HG02623 (cell line): Measurements from ENCODE around the gene PEPD.

Source experiments
- ATAC-seq: cut with Tn5 transposase; IDR thresholded peaks from one replicate; pipeline ENCODE4 v1.9.1; 2021; ENCODE audit warnings: moderate library complexity; ENCODE audit not compliant: unreplicated experiment

PEPD gene

DNA sequence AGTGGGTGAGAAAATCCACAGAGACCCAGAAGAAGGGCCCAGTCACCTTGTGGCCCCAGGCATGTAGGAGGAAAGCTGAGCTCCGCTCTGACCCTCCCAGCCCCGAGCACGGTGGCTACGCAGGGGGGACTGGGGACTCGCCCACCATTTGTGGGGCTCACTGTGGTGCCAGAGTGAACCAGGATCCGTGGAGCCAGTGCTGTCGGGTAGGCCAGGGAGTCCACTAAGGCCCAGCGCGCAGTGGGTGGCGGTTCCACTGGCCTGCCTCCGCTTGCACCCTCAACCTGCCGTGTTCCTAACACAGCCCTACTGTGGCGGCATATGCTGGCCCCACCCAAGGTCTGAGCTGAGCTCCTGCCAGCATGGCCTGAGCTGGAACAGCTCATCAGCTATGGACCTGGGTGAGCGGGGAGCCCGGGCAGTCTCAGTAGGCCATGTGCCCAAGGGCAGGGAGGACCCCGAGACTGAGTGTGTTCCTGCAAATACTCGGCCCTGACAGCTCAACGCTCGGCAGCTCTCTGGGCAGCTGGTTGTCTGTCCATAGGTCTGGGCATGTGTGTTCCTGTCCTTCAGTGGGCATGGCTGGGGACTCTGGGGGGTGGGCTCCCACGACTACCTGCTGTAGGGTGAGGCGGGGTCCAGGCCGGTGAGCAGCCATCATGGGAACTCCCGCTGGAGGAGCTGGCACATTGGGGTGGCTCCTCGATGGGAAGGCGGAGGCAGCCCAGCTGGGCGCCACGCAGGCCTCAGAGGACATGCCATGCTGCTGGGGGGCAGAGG lies 111.5 kb downstream of the PEPD start:
- ATAC-seq, result no peak

DNA sequence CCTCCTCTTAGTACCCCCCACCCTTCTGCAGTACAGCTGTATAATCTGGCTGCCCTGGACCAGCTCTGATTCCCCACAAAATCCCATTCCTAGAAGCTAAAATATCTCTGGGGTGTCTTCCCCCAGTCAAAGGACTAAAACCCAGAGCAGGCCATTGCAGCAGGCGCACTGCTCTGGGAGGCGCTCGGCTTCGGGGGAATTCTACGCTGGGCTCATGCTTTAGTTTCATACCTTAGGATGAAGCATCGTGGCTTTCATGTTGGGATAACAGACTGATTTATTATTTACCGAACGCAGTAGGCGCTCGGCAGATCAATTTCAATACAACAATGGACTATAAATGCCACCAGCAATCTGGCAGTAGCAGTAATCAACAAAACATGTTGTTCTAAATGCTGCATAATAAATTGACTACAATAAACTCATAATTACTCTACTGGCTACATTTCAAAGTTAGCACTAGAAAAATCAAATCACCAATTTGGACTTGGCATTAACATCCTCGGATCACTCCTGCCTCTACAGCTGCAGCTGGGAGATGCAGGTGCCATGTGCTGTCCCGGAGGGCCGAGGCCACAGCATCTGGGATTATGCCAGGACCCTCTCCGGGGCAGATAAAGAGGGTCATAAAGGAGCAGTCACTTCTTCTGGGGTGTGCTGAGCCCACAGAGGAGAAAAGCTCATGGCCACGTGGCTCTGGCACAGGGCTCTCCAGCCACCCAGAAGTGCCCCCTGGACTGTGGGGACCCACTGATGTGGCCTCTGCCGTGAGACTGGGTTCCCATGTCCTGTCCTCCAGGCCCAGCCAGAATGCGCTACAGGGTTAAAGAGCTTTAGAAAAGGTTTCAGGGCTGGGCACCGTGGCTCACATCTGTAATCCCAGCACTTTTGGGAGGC lies 112.8 kb downstream of the PEPD start:
- ATAC-seq, result no peak

- ATAC-seq, result no peak
Measured at GRCh38 chr19:33408116-33408515, 113.5 kb downstream of the PEPD start.

DNA sequence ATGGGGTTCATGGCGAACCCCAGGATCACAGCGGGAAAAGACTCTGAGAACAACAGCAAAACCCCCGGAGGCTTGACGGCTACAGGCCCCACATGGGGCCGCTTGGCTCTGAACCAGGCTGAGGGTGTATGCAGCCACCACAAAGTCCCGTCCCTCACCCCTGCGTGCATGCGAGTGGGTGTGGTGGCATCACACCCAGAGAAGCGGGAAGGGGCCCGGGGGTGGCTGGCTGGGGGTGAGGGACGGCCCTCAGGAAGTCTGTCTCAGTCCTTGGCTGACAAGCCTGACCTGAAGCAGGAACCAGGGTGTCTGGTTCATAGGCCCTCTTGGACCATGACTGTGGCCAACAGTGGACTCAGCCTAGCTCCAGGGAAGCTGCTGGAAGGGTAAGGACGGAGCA lies 113.9 kb downstream of the PEPD start:
- no peak for ATAC-seq

- no peak for ATAC-seq
Measured at GRCh38 chr19:33407140-33407551, 114.4 kb downstream of the PEPD start.

DNA sequence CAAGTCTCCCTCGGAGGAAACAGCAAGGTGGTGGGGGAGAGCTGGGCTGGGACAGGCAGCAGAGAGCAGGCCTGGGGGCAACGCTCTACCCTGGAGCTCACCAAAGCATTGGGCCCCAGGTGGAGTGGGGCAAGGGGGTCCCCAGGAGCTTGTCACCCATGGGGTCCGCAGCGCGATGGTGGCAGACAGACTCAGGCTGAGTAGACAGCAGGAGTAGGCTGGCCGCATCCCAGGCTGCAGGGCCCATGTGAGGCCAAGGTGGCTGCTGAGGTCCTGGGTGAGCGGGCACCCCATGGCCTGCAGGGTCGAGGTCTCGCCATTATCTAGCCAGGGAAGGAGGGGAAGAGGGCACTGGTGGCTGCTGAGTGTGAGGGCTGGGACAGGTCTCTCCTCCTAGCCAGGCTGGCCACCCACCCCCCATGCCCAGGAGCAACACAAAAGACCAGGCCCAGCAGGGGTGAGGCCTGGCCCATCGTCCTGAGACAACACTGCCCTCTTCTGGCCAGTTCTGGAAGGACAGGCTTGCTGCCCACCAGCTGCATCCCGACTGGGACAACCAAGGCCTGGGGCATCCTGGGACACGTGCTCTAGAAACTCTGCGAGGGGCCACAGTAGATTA lies 115.0 kb downstream of the PEPD start:
- ATAC-seq, result no peak

GRCh38 chr19:33405553-33406461 lies 115.8 kb downstream of the PEPD start:
- no peak for ATAC-seq

DNA sequence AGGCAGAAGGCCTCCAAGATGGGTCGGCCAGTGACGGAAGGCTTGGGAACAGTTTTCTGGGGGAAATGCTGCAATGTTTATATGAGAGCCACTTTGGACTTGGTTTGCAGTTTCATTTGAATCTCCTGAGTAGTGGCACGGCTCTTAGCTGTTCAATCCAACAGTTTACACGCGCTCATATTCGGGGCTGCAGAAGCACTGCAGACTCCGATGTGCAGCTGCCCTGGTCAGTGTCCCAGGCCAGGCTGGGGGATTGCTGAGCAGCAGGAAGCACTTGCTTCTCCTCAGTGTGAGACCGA lies 116.4 kb downstream of the PEPD start:
- no peak for ATAC-seq

GRCh38 chr19:33404506-33405253 lies 116.9 kb downstream of the PEPD start:
- ATAC-seq, result no peak

- ATAC-seq, result no peak
Measured at GRCh38 chr19:33403973-33404304, 117.7 kb downstream of the PEPD start.

DNA sequence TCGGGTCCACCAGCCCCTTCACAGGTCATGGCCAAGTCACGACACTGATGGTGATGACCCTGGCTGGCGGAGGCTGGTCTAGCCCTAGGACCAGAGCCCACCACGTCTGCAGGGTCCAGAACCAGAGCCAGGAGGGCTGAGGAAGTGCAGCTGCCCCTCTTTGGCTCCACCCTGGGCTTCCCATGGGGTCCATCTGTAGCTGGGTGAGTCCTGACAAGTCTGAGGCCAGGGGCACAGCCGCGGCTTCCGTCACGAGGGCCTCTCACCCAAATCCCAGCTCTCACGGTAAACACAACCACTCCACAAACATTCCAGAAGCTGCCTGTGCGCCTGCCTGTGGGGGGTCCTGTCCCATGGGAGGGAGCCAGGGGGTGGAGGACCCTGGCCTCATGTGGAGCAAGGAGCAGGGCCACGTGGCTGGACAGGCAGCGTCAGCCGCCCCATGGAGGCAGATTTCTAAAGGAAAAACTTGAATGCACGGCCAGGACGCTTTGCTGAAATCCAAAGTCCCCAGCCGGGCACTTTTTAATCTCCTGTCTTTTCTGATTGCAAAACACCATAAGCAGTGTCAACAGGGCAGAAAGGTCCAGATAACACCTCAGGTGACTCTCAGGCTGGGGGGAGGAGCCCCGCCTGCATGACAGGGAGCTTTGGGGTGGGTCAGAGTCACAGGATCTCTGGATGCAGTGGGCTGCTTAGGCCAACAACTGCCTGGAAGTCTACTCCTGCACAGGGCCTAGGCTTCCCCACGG lies 118.2 kb downstream of the PEPD start:
- no peak for ATAC-seq

GRCh38 chr19:33402421-33403220 lies 119.0 kb downstream of the PEPD start:
- ATAC-seq, result no peak

DNA sequence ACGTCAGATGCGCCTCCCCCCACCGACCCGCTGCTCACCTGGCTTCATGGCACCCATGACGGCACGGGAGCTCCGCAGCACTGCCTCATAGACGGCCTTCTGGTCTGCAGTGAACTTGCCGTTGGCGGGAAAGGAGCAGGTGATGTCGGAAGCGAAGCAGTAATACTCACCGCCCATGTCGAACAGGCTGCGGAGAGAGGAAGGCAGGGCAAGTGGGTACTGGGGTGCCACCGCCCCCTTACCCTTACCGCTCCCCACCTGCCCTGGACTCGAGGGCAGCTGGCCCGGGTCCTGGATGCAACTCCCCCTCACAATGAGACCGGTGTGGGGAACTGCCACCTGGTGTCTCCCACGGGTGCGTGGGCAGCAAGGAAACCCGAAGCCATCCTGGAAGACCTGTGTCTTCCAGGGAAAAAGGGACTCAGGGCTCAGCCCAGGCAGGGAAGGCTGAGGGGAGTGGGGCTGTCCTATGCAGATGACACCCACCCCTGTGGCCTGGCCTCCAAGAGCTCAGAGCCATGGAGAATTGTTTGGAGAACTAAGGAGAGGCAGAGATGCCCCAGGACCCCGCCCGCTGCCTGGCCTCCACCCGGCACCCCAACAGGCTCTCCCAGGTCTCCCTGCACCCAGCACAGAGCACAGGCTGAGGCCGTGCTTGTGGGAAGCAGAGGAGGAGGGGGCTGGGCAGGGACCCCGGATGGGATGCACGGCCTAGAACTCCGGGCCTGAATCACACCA lies 119.7 kb downstream of the PEPD start:
- ATAC-seq, result no peak

DNA sequence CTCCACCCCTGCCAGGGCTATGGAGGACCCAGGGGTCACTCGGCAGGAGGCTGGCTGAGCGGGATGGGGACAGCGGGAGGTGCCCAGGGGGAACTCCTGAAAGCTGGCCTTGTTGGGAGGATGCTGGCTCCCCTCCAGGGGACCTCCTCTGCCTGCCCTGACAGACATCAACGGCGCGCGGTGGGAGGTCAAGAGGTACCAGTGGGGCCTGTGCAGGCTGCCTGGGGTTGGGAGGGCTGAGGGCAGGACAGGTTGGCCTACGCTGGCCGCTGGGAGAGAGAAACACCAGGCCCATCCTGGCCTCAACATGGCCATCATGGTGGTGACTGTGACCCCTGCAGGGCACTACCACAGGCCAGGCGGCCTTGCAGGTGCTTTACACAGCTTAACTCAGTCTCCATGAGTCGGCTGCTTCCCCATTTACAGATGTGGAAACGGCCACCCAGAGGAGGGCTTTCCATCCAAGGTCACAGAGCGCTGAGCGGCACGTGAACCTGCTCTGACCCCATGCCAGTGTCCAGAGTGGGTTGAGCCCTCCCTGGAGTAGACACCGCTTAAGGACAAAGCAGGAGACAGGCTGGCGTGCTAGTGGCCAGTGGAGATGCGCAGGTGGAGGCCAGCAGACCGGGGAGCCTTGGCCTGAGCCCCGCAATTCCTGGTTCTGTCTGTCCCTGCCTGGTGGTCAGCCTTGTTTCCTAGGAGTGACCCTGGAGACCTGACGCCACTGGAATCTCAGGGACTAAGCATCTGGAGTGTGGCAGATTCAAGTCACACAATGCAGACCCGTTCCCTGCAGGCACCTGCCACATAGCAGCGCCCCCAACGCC lies 120.5 kb downstream of the PEPD start:
- no peak for ATAC-seq

DNA sequence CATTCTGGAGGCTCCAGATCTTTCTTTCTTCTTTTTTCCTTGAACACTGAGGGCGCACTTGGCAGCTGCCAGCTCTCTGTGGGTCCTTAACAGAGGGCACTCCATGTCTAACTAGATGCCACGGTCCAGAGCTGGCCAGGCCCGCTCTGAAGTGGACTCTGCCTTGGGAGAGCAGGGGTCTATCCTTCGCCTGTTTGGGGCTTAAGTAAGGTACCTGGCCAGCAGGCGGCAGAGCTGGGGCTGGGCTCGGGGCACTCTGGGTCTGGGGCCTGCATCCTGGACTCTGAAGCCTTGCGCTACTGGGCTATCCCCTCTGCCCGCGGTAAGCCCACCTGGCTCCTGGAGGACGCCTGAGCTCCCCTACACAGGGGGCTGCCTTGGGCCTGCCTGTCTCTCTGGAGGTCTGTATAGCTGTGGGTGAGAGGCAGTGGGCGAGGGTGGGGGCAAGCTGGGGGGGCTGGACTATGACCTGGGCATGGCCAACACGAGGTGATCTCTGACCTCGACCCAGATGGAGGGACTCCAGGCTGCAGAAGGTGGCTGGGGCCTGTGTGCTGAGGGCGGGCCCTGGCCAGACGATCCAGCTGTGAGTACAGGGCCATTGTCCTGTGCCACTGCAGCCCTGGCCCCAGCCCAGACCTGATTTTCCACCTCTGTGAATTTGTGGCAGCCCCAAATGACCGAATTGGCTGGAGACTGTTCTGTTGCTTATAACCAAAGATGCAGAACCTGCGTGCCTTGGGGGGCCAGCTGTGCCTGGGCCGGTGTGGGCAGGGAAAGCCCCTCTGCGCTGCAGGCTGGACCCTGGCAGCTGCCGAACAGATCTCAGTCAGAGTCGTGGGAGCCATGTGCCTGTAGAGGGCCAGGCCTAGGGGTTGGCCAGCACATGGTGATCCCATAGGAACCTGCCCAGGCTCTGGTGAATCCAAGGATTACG lies 121.6 kb downstream of the PEPD start:
- no peak for ATAC-seq

DNA sequence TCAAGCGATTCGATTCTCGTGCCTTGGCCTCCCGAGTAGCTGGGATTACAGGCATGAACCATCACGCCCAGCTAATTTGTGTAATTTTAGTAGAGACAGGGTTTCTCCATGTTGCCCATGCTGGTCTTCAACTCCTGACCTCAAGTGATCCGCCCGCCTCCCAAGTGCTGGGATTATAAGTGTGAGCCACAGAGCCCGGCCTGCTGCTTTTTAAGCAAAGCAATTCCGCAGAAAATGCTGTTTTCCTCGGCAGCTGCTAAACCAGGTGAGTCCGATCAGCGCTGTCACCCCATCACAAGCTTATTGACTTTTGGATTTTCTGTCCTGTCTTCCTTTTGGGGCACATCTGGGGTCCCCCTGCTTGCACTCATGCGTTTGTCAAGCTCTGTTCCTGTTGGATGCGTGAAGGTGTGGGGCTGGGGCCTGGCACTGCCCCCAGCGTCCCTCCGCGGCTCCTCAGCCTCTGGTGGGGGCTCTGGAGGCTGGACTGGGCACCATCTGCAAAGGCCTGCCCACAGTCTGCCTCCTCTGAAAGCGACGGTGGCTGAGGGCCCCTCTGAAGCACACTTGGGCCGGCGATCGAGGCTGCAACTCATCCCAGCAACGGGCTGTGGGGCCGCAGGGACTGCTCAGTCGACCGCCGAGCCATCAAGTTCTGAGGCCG lies 122.4 kb downstream of the PEPD start:
- no peak for ATAC-seq
